ENCODE results near the gene MAPK8IP1. TPM values are rescaled to one million over a fixed set of nuclear protein-coding genes. Genes with fewer than 3 reads are reported as not detected.

MAPK8IP1 gene
- total and polyA plus RNA-seq, 4 donors: 0.78 to 2.7 (median 1.4) TPM

GRCh38 chr11:45855308-45855707 is 30.1 kb upstream of the MAPK8IP1 start:
- Histone ChIP-seq H3K4me3 (ENCODE audit: low read depth in 1 of 3, low read length in 3 of 3) (no peak overlapping the region), H3K4me1 (ENCODE audit: control insufficient read depth in 4 of 4, insufficient read depth in 4 of 4, low read length in 3 of 4) (peaks cover 29 to 97% (median 94%) of the 10 kb centered on the region in 4 donors), H3K27ac (ENCODE audit: low read depth in 1 of 2, low read length in 2 of 2) (no peak overlapping the region), H3K9ac (ENCODE audit: low read depth in 1 of 2, low read length in 2 of 2) (no peak overlapping the region), H3K36me3 (ENCODE audit: control insufficient read depth in 4 of 4, insufficient read depth in 3 of 4, low read depth in 1 of 4, low read length in 3 of 4) (peaks cover 2 to 35% (median 26%) of the 10 kb centered on the region in 4 donors), H3K27me3 (ENCODE audit: control insufficient read depth in 4 of 4, insufficient read depth in 4 of 4, low read length in 3 of 4) (no peaks in the 10 kb centered on the region), H3K9me3 (ENCODE audit: control insufficient read depth in 4 of 4, low read length in 3 of 4) (no peaks in the 10 kb centered on the region)
- DNase-seq (ENCODE audit: low spot score): no peak
- TF ChIP-seq JUND (IDR thresholded peaks at IDR 0.05) (no peak), SP1 (IDR thresholded peaks at IDR 0.05) (no peak), MAX (IDR thresholded peaks at IDR 0.05) (no peak), FOXA2 (IDR thresholded peaks at IDR 0.05) (no peak), GABPA (IDR thresholded peaks at IDR 0.05 in 1 of 2, conservative IDR thresholded peaks at IDR 0.05 in 1 of 2) (no peak), RXRA (IDR thresholded peaks at IDR 0.05) (no peak), HNF4G (IDR thresholded peaks at IDR 0.05) (no peak), REST (IDR thresholded peaks at IDR 0.05) (no peak), EGR1 (IDR thresholded peaks at IDR 0.05; ENCODE audit: low read depth in 2 of 2) (no peak), RAD21 (IDR thresholded peaks at IDR 0.05) (no peak), CTCF (IDR thresholded peaks at IDR 0.05; ENCODE audit: low read depth, low read length, missing input control) (no peak), TAF1 (conservative IDR thresholded peaks at IDR 0.05) (no peak)
- 68% methylated on average over 5 of the region's 5 CpGs for WGBS

GRCh38 chr11:45856044-45856468 is 29.4 kb upstream of the MAPK8IP1 start:
- Histone ChIP-seq H3K4me3 (ENCODE audit: low read depth in 1 of 3, low read length in 3 of 3) (no peak overlapping the region), H3K9ac (ENCODE audit: low read depth in 1 of 2, low read length in 2 of 2) (no peak overlapping the region), H3K4me1 (ENCODE audit: control insufficient read depth in 4 of 4, insufficient read depth in 4 of 4, low read length in 3 of 4) (peaks cover 26 to 96% (median 89%) of the 10 kb centered on the region in 4 donors), H3K27ac (ENCODE audit: low read depth in 1 of 2, low read length in 2 of 2) (no peak overlapping the region), H3K36me3 (ENCODE audit: control insufficient read depth in 4 of 4, insufficient read depth in 3 of 4, low read depth in 1 of 4, low read length in 3 of 4) (peaks cover 7 to 42% (median 32%) of the 10 kb centered on the region in 4 donors), H3K9me3 (ENCODE audit: control insufficient read depth in 4 of 4, low read length in 3 of 4) (no peaks in the 10 kb centered on the region), H3K27me3 (ENCODE audit: control insufficient read depth in 4 of 4, insufficient read depth in 4 of 4, low read length in 3 of 4) (no peaks in the 10 kb centered on the region)
- DNase-seq (ENCODE audit: low spot score): no peak
- 78% methylated on average over 6 of the region's 6 CpGs for WGBS
- no peak for TF ChIP-seq FOXA1 (IDR thresholded peaks at IDR 0.05)
- TF ChIP-seq CTCF (IDR thresholded peaks at IDR 0.05; ENCODE audit: low read depth, low read length, missing input control): no peak
